Motor neuron (in vitro differentiated cells): ENCODE results near the gene ZNF213. TPM values are rescaled to one million over a fixed set of nuclear protein-coding genes. Genes with fewer than 3 reads are reported as not detected.
"Not testable (repeated sequence)": the region's sequence is repeated elsewhere in the genome, so short reads cannot be mapped to it uniquely, and the experiment has no call there.

ENCODE experiments used
- ATAC-seq, 8 experiments: fragments of 200-7000 bp; cut with Tn5 transposase; replicated peaks in 6 of 8; 2 replicates each; pipeline ENCODE4 v1.8.0; 2021; ENCODE audit warnings: mild to moderate bottlenecking in 8 of 8, moderate library complexity in 8 of 8
- H3K27ac ChIP-seq, 2 donors: fragments of 250-450 bp; sonication (Bioruptor Pico); 2 replicates each; pipeline ENCODE4 v1.9.0; 2021; ENCODE audit warnings: antibody characterized with exemption in 2 of 2, mild to moderate bottlenecking in 2 of 2, moderate library complexity in 1 of 2
- H3K4me1 ChIP-seq, 2 donors: fragments of 250-450 bp; sonication (Bioruptor Pico); replicated peaks in 1 of 2; 2 replicates each; pipeline ENCODE4 v1.6.1; 2021; ENCODE audit warnings: antibody characterized with exemption in 2 of 2, mild to moderate bottlenecking in 2 of 2, moderate library complexity in 1 of 2
- H3K4me3 ChIP-seq, 5 donors: fragments of 250-450 bp; sonication (Bioruptor Pico); 2 replicates each; pipeline ENCODE4 v1.9.0; 2021; ENCODE audit warnings: antibody characterized with exemption in 5 of 5, mild to moderate bottlenecking in 5 of 5, moderate library complexity in 4 of 5
- WGBS, 10 experiments: fragments of 450-650 bp; shearing (Covaris generic); methylation state at CpG; one replicate each; pipeline ENCODE4 v1.0.0; 2022; 5-methylcytosine and 5-hydroxymethylcytosine counted together
- in situ Hi-C, 9 experiments: fragments of 400-800 bp; cut with MboI; loops; one replicate each; pipeline ENCODE4 v1.15.0; 2021; ENCODE audit warnings: low sequenced_read_pairs in 9 of 9, low pct_unique_long_range_greater_than_20kb in 2 of 9; ENCODE audit not compliant: unreplicated experiment in 9 of 9
- total RNA-seq, 8 experiments: library from RNA; unstranded; fragments of 300-600 nt; gene quantifications; 2 replicates each; pipeline versions ENCODE4 v1.2.3 to v1.2.4, GENCODE V29; 2022

The ZNF213 gene
- total RNA-seq, 8 experiments from 2014 or later: 2.6 to 9.6 (median 6.5) TPM

GRCh38 chr16:3158026-3158509 is 23.2 kb downstream of the ZNF213 start:
- 0 to 10% (median 0%) methylated on average over 1 to 9 of the region's 27 CpGs; no CpG with 5 or more reads in 4 of the 10 experiments for whole genome bisulfite sequencing, 10 experiments
- peak overlapping the region; percentile 16 to 51 (median 39) for H3K4me3 ChIP-seq
- ATAC-seq: peak in 6 of 8 experiments; percentile 9 to 42 (median 36)
- in situ Hi-C loops: no loop called here
- no peak overlapping the region for H3K27ac ChIP-seq
- no peaks in the 10 kb centered on the region for H3K4me1 ChIP-seq

DNA sequence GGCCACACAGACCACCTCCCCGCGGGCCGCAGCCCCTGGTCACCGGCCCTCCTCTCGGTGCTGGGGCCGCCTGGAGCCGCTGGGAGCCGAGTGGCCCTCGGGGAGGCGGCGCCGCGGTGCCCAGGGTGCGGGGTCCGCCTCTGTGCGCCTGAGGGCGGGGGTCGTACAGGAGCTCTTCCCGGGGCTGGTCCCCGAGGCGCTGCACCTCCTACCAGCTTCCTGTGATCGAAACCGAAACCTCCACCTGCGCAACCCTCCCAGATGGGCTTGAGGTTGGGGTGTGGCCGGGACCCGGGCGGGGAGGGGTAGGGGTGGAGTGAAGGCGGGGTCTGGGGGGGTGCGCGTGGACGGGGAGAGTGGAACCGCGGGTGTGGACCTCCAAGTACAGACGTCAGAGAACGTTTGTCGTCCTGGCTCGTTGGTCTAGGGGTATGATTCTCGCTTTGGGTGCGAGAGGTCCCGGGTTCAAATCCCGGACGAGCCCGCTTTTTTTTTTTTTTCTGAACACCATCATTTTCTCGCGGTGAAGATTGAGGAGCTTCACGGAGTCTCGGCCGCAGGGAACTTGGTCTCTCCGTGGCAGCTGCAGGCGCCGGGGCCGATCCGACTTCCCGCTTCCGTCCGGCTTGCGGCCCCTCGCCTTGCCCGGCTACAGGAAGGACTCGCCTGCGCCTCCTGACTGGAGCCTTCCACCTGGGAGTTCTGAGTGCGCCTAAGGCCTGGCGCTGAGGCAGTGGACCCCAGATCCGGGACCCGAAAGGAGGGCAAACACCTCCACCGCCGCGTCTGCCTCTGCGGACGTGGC is 23.9 kb downstream of the ZNF213 start:
- no peaks in the 10 kb centered on the region for H3K4me1 ChIP-seq
- H3K4me3 ChIP-seq: peak overlapping the region; percentile 16 to 51 (median 39)
- peak; percentile 47 to 66 (median 54) for ATAC-seq
- WGBS, 10 experiments: 0 to 19% (median 6%) methylated on average over 4 to 25 of the region's 70 CpGs
- no peak overlapping the region for H3K27ac ChIP-seq
- in situ Hi-C loops: no loop called here

DNA sequence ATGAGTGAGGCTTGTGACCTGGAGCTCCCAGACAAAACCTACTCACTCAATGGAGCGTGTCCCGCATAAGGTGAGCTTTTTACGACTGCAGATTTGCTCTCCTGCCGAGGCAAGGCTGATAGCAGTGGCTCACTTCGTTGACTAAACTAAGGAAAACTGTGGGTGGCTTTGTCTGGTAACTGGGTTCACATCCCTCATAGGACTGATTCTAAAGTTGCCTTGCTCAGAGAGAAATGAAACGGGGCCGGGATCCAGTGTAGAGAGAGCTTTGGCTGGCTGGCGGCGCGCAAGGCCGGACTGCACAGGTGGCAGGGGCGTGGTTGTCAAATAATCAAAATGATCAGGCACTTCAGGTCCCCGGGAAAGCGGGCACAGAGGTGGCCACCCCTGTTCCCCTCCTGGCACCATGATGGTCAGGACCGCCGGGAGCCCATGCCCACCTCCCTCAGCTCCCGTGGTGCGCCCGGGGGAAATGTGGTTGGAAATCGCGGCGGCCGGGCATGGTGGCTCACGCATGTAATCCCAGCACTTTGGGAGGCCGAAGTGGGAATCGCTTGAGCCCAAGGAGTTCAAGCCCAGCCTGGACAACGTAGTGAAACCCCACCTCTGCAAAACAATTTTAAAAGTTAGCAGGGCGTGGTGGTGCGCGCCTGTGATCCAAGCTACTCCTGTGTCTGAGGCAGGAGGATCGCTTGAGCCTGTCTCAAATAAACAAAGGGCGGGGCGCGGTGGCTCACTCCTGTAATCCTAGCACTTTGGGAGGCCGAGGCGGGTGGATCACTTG is 26.6 kb downstream of the ZNF213 start:
- in situ Hi-C loops: no loop called here
- Histone ChIP-seq H3K4me3 (no peak overlapping the region), H3K27ac (no peak overlapping the region), H3K4me1 (no peaks in the 10 kb centered on the region)
- no peak for ATAC-seq
- 30 to 94% (median 85%) methylated on average over 1 to 33 of the region's 36 CpGs; no CpG with 5 or more reads in 1 of the 10 experiments for WGBS, 10 experiments

DNA sequence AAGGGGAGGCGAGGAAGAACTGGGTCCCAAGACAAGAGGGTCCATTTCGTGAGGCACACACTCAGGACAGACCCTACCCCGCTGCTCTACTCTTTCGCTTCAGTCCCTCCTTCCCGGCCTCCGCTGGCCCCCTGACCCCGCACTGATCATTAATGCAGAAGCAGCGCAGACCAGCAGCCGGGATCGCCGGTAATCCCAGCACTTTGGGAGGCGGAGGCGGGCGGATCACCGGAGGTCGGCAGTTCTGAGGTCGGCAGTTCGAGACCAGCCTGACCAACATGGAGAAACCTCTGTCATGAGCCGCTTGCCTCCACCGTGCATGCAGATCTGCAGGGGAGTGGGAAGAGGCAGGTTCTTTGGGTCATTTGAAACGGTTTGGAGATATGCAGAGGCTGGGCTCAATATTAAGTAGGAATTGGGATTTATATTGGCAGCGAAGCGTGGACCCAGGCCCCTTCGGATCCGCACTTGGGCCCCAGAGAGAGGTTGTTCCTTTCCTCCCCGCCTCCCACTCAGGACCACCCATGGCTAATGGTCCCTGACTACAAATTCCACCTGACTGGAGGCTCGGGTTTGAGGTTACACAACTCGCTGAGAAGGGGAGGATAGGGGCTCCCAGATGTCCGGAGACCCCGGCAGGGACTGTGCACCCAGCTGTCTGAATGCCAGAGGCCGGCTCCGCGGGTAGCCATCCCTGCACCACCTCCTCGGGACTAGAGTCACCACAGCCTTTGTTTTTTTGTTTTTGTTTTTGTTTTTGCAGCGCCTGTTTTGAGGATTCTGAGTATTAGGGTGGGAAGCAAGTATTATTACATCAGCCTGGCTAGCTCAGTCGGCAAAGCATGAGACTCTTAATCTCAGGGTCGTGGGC is 29.5 kb downstream of the ZNF213 start:
- no peak overlapping the region for H3K27ac ChIP-seq
- no peak overlapping the region for H3K4me3 ChIP-seq
- H3K4me1 ChIP-seq: no peaks in the 10 kb centered on the region
- in situ Hi-C loops: no loop called here
- WGBS, 10 experiments: 55 to 100% (median 80%) methylated on average over 1 to 21 of the region's 37 CpGs; no CpG with 5 or more reads in 1 of the 10 experiments
- ATAC-seq: no peak

DNA sequence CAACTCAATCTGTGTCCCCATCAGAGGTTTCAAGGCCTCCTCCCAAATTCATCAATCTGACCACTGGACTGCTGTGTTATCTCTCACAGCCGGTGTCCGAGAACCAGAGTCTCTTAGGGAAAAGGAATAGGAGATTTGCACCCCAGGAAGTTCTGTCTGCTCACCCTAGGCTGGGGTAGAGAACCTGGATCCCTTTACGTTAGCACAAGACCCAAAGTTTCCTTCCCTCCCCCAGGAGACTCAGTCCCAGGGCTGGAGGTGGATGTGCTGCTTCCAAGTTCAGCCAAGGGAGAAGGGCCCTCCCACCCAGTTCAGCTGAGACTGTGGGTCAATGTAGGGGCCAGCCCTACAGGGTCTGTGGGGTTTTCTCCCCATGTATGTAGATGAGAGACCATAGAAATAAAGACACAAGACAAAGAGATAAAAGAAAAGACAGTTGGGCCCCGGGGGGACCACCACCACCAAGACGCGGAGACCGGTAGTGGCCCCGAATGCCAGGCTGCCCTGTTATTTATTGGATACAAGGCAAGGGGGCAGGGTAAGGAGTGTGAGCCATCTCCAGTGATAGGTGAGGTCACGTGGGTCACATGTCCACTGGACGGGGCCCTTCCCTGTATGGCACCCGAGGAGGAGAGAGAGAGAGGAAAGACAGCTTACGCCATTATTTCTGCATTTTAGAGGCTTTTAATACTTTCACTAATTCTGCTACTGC is 30.4 kb downstream of the ZNF213 start:
- 69 to 100% (median 83%) methylated on average over 1 to 11 of the region's 12 CpGs; no CpG with 5 or more reads in 2 of the 10 experiments for WGBS, 10 experiments

DNA sequence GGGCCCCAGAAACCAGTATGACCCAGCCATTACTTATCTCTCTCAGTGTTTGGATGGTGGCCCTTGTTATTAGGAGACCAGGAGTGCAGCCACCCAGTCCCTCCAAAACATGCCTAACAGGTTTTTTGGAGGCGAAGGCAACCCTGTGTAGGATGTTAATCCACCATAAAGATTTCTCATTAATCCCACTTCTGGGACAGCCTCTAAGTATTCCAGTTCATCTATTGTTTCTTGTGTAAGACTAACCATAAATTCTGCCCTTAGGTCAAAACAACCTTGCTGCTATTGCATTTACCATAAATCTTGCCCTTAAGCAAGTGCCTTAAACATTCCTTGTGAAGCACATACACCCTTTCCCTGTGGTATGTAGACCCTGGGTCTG is 31.7 kb downstream of the ZNF213 start:
- ATAC-seq: peak in 1 of 8 experiments; percentile 15
- Histone ChIP-seq H3K4me3 (no peak overlapping the region), H3K4me1 (peaks cover 0 to 10% of the 10 kb centered on the region in 2 donors), H3K27ac (no peak overlapping the region)
- 0% methylated on average over 1 of the region's 1 CpG; no CpG with 5 or more reads in 9 of the 10 experiments for WGBS, 10 experiments
- in situ Hi-C loops: no loop called here

More for the DNA sequence above, 30.4 kb downstream of the ZNF213 start:
- H3K27ac ChIP-seq: no peak overlapping the region
- in situ Hi-C loops: no loop called here
- H3K4me3 ChIP-seq: no peak overlapping the region
- ATAC-seq: peak in 2 of 8 experiments; percentile 22 to 26
- peaks cover 0 to 2% of the 10 kb centered on the region in 2 donors for H3K4me1 ChIP-seq

DNA sequence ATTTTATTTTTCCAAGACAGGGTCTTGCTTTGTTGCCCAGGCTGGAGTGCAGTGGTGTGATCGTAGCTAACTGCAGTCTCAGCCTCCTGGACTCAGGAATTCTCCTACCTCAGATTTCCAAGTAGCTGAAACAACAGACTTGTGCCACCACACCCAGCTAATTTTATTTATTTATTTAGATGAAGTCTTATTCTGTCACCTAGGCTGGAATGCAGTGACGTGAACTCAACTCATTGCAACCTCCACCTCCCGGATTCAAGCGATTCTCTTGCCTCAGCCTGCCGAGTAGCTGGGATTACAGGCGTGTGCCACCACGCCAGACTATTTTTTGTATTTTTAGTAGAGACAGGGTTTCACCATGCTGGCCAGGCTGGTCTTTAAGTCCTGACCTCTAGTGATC is 33.9 kb downstream of the ZNF213 start:
- H3K27ac ChIP-seq, H3K4me1 ChIP-seq, ATAC-seq, H3K4me3 ChIP-seq, in situ Hi-C loops: not testable (repeated sequence)
- 31 to 94% (median 80%) methylated on average over 1 to 6 of the region's 7 CpGs; no CpG with 5 or more reads in 1 of the 10 experiments for WGBS, 10 experiments

- no peak overlapping the region for H3K27ac ChIP-seq
- 0 to 77% (median 7%) methylated on average over 1 to 18 of the region's 53 CpGs; no CpG with 5 or more reads in 5 of the 10 experiments for WGBS, 10 experiments
- H3K4me1 ChIP-seq: peaks cover 0 to 12% of the 10 kb centered on the region in 2 donors
- H3K4me3 ChIP-seq: peak overlapping the region in 1 of 5 donors; percentile 9
- in situ Hi-C loops: no loop called here
- peak in 5 of 8 experiments; percentile 16 to 29 (median 22) for ATAC-seq
Measured at GRCh38 chr16:3170440-3171180, 35.8 kb downstream of the ZNF213 start.

- ATAC-seq: peak in 6 of 8 experiments; percentile 2 to 45 (median 35)
- 0 to 45% (median 10%) methylated on average over 4 to 8 of the region's 35 CpGs; no CpG with 5 or more reads in 5 of the 10 experiments for WGBS, 10 experiments
- Histone ChIP-seq H3K4me1 (peaks cover 0 to 12% of the 10 kb centered on the region in 2 donors), H3K4me3 (no peak overlapping the region), H3K27ac (no peak overlapping the region)
- in situ Hi-C loops: no loop called here
Measured at GRCh38 chr16:3171181-3171854, 36.5 kb downstream of the ZNF213 start.

GRCh38 chr16:3171855-3172593 is 37.2 kb downstream of the ZNF213 start:
- Histone ChIP-seq H3K4me3 (no peak overlapping the region), H3K4me1 (peaks cover 0 to 12% of the 10 kb centered on the region in 2 donors), H3K27ac (no peak overlapping the region)
- in situ Hi-C loops: no loop called here
- WGBS, 10 experiments: 0 to 20% (median 8%) methylated on average over 1 to 16 of the region's 41 CpGs; no CpG with 5 or more reads in 3 of the 10 experiments
- peak; percentile 14 to 76 (median 30) for ATAC-seq
